Activated T-helper 9 cell treated with anti-CD3 and anti-CD28 coated beads, Interleukin-2, amount 50 U/mL, for 16 hours (primary cell): ENCODE data around the gene TTC13.
"Not testable (repeated sequence)": the region's sequence is repeated elsewhere in the genome, so short reads cannot be mapped to it uniquely, and the experiment has no call there.

Source experiments
- DNase-seq: peaks from one replicate; pipeline ENCODE4 v3.0.0-alpha.2; 2020; ENCODE audit warnings: low read depth

The TTC13 gene

DNA sequence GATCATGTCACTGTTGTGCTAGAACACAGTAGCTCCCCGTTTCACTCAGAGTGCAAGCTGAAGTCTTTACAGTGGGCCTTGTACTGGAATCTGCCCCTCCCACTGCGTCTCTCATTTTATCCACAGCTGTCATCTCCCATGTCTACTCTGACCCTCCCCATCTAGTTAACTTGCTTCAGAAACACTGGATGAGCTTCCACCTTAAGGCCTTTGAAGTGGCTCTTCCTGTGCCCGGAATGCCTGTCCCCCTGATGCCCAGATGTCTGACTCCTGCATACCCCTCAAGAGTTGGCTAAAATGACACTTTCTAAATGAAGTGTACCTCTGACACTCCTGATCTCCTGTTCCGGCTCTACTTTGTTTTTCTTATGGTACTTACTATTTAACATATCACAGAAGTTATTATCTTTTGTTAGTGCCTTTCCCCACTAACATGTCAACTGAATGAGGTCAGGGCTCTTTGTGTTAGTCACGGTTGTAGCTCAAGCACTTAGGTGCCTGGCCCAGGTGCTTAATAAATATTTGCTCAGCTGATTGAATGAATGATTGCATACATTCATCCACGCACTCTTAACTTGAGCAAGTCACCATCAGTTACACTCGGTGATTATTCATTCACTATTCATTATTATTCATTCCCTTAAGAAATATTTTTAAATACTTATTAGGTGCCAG is 13.6 kb upstream of the TTC13 start:
- DNase-seq: no peak

DNA sequence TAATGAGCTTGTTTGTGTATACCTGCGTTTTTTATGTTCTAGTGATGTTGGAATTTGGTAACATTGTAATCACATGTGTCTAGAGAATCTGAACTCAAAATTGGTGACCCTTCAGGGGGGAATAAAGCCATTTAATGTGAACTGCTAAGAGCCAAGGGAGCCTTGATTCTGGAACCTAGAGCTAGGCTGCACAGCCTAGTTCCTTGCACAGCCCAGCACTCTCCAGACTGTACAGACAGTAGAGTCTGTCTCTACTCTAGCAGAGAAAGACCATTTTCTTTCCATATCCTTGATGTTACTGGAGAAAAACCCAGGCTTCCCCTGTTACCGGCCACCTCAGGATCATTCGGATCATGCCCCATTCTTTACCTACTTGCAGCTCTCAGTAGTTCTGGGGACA is 8.8 kb upstream of the TTC13 start:
- no peak for DNase-seq

DNA sequence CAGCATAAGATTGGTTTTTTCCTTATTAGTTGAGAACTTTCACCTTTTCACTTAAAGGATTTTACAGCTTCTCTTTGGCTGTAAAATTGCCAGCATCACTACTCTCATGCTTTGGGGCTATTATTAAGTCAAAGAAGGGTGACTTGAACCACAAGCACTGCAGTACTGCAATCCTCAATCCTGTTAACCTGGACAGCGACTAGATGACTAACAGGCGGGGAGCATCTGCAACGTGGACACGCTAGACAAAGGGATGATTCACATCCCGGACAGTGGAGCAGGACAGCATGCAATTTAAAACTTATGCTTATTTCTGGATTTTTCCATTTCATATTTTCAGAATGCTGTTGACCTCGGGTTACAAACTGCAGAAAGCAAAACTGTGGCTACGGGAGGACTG is 8.3 kb upstream of the TTC13 start:
- no peak for DNase-seq

DNA sequence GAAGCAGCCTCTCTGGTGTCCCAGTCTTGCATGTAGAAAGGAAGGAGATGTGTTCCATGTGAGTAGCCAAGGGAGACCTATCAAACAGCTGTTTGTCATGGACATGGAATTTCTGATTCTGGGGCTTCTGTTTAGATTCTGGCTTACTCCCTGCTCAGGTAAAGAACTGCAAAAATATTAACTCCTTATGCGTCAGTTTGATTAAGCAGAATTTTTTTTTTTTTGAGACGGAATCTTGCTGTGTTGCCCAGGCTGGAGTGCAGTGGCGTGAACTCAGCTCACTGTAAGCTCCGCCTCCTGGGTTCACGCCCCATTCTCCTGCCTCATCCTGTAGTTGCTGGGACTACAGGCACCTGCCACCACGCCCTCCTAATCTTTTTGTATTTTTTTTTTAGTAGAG is 7.0 kb upstream of the TTC13 start:
- DNase-seq: no peak

DNA sequence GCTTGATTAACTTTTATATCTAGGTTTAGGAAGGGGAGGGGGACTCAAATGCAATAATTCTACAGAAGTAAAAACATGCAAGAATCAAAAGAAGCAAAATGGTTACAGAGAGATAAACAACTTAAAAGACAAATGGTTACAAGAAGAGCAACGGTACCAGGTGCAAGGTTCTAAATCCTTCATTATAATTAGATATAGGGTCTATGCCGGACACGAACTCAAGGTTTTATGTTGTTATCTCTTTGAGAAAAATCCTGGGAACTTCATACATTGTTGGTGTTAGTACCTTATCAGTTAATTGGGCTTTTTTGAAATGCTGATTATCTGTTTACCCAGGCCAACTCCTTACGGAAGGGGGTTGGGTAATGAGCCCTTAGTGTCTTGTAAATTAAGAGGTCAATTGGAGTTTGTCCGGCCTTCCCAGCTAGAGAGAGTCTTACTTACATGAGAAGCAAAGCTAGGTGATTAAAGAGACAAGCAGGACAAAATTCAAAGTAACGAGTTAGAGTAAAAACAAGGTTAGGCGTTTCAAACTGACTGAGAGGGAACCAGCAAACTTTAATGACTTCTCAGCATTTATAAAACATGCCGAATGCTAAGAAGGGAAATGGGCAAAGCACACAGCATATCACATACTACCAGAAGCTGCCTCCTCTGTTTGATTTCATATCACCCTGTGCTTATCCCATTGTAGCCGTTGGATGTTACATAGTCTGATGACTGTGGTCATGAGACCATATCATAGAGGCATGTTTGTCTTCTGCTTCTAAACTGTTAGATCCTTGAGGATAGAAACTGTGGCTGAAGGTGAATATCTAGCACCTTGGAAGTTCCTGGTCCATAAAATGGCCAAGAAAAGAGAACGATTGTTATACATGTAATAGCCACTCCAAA is 6.2 kb upstream of the TTC13 start:
- not testable (repeated sequence) for DNase-seq

DNA sequence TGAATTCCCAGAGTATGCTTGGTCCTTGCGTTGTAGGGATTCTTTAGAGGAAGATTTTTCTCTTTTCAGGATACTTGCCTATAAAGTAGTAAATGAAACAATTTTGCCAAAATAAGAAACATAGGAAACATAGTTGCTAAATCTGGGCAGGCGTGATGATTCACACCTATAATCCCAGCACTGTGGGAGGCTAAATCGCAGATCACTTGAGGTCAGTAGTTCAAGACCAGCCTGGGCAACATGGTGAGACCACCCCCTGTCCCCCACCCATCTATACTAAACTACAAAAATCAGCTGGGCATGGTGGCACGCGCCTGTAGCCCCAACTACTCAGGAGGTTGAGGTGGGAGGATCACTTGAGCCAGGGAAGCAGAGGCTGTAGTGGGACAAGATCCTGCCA is 5.2 kb upstream of the TTC13 start:
- no peak for DNase-seq

DNA sequence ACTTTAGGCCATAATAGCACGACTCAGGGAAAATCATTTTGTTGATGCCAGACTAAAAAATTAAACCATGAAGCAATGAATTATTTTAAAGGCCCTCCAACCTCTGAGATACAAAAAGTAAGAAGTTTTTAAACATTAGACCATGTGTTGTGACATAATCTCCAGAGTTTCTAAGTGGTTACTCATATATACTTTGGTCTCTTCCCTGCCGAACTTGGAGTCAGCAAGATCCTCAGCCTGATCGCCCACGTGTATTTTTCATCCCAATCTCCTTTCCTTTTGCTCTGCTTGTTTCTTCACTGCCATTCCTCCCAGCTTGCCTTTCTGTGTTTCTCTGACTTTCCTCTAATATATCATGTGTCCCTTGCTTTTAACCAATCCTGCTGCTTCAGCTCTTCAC is 4.0 kb upstream of the TTC13 start:
- no peak for DNase-seq

DNA sequence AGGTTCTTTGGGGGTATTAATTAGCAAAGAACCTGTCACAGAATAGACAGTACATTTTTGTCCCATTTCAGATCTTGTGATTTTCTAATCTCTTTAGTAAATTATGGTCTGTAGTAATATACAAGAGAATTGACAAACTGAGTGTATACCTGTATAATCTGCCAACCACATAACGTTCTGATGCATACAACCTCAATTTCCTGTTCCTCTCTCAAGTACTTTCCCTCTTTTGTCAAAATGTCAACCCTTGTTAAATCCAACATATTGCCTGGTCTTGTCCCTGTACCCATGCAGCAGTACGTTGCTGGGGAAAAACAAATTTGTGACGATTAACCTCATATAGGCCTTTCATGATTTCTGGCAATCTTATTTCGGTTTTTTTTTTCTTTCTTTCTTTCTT is 1.3 kb upstream of the TTC13 start:
- no peak for DNase-seq

DNA sequence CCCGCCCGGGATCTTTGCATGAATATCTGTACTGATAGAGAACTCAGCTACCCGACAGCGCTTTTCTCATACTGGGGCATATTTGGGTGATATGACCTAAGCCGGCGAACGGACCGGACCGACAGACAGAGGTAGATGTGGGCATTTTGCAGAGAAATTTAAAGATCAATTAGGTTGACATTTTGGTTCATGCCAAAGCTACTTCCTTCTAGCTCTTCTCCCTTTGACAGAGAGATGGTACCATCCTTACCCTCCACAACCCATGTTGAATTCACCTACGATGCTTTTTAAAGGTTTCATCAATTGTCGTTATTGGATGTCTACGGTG is 692 bp upstream of the TTC13 start:
- DNase-seq: no peak

DNA sequence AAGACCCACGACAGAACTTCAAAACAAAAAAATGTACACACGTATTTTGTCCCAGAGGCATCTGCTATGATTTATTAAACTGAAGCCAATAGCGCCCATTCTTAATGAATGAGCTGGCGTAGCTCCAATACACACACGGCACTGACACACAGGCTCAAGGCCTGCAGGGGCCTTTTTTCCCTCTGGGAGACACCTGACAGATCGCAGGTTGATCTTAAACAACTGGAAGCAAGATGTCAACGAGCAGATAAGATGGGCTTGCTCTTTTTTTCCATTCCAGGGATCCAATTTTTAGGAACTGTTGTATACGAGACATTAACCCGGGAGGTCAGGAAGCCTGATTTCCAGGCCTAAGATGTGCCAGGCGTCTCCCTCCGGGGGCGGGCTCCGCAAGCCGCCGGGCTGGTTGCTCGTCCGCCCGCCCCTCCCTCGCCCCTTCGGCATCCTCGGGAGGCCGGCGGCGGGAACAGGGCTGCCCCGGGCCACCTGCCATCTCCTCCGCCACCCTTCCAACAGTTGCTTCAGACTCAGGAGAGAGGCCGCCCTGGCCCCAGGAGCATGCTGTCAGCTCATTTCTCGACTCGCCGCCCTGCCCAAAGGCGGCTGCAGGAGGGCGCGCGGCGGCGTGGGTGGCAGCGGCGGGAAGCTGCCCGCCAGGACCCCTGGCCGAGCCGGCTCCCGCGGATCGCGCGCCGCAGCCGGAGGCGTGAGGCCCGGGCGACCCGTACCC is 735 bp downstream of the TTC13 start:
- DNase-seq: peak; percentile 23

DNA sequence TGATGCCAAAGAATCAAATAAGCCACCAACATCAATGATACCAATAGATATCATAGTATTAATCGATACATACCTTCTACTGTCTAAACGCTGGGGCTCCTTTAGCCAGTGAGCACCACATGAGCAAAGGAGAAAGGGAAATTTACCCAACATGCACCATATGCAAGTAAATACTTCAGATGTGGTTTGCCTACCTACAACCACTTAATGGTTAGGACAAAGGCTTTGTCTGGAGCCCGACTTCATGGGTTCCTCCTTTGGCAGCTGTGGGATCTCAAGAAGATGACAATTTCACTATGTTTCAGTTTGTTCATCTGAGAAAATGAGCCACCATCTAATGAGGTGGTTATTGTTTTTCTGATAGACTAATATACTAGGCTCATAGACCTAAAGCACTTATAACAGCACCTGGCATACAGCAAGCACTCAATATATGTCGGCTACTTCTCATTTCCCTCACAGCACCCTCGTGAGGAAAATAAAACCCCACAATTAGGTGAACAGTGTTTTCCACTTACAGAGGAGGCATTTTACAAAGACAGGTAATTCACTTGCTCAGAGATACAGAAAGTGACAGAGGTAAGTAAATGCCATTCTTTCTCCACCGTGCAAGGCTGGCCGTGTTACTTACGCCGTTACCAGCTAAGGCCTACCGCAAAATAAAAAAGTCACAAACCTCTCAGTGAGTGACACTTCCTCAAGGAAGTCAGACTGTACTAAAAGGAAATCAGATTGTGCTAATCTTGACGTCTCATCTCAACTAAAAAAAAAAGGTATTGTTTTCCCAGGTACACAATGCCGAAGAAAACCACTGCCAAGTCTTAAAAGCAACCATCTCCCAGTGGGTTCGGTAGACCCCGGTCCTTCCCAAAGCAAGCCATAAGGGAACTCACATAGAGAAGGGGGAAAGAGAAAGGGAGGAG is 1.6 kb downstream of the TTC13 start:
- DNase-seq: no peak

DNA sequence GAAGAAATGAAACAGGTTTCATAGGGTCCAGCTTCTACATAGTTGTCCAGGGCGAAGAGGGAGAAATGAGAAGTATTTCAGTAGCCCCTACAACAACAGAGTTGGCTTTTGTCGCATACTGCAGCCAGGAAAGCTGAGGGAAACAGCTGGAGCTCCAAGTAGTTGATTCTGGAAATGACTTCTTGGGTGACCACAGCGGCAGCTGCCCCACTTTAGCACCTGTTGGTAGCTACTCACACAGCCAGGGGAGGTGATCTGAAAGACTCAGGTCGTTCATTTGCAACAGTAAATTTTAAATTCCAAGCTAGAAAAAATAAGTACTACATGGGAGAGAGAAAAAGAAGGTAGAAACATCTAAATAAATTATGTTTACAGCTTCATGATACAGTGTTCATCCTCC is 2.3 kb downstream of the TTC13 start:
- no peak for DNase-seq

DNA sequence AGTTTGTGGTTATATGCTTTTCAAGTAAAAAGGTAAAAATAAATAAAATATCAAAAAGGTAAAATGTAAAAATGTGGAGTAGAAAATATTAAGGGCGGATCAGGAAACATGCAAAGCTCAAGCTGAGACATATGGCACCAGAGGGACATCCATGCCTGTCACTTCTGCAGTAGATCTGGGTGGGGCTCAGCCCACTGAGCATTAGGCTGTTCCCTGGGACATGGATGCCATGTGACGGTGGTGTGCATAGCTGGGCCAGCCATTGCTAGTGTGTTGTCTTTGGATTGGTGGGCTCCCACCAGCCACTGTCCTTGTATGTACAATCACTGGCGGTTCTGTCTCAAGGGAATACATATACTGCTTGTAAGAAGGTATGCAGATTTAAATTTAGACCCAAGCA is 3.0 kb downstream of the TTC13 start:
- DNase-seq: no peak

DNA sequence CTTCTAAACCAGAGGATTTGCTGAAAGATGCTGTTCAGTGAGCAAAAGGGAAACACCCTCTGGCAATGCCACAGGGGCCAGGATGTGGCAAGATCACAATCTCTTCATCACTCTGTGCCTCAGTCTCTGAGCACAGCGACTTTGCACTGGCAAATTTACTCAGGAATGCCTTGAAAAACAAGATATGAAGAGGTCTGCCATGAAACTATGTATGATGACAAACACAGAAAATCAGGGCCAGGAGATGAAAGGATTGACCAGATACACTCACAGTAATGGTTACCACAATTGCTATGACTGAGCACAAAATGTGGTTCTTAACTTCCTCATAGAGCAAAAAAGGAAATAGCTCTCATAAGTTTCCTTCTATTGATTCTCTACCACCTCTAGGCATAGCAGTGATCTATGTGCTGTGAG is 5.8 kb downstream of the TTC13 start:
- DNase-seq: peak; percentile 15

DNA sequence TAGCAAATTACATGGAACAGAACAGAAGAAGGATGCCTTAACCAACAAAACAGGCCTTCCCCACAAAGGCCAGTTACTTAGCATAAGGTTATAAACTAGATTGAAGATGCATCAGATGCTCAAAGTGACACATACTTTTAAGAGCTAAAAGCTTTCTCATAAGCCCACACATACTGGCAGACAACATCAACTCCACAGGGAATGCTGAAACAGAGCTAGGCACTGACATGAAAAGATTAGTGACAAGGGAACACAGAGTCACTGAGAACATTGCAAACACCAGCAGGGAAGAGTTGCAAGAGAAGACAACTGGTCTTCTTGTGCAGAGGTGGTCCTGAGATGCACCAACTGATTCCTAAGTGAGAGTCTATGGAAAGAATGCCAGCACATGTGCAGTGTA is 6.9 kb downstream of the TTC13 start:
- no peak for DNase-seq

DNA sequence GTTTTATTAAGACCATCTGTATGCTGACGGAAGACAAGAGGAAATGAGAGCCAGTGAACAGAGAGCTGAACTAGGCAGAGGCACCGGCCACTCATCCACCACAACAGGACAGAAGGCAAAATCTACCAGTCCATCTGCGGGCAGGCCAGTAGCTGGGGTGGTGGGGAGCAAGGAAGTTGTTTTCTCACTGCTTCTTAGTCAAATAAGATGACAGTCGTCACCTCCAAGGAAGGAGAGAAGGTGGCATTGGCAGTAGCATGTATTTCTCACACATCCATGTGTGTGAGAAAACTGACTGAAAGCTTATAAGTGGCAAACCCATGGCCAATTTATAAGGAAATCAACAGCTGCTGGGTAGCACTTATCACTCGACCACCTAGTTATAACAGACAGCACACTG is 8.2 kb downstream of the TTC13 start:
- DNase-seq: no peak

DNA sequence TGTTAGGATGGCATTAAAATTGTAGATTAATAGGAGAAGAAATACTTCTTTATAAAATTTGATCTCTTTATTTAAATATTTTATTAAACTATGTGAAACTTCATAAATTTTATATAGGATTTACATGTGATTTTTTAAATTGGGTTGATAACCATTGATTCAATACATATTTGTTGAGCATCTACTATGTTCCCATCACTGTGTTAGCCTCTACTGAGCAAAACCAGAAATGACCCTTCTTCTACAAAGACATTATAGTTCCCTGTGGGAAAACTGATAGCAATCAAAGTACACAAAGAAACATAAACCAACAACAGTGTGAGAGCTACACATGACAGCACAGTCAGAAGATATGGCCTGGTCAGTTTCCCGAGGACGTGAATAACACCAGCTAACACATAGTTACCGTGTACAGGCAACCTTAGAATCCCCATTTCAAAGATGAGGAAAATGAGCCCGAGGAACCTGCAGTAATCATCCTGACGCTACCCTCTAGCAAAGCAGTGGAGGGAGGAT is 12.2 kb downstream of the TTC13 start:
- DNase-seq: no peak

DNA sequence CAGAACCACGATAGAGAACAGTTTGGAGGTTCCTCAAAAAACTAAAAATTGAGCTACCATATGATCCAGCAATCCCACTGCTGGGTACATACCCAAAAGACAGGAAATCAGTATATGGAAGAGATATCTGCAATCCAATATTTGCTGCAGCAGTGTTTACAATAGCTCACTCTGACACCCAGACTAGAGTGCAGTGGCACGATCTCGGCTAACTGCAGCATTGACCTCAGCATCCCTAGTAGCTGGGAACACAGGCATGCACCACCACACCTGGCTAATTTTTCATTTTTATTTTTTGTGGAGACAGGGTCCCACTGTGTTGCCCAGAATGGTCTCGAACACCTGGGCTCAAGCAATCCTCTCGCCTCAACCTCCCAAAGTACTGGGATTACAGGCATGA is 13.1 kb downstream of the TTC13 start:
- no peak for DNase-seq

DNA sequence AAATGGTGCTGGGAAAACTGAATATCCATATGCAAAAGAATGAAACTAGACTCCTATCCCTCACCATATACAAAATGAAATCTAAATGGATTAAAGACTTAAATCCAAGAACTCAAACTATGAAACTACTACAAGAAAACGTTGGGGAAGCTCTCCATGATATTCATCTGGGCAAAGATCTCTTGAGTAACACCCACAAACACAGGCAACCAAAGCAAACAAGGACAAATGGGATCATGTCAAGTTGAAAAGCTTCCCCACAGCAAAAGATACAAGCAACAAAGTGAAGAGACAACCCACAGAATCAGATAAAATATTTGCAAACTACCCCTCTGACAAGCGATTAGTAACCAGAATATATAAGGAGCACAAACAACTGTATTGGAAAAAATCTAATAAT is 13.8 kb downstream of the TTC13 start:
- no peak for DNase-seq

DNA sequence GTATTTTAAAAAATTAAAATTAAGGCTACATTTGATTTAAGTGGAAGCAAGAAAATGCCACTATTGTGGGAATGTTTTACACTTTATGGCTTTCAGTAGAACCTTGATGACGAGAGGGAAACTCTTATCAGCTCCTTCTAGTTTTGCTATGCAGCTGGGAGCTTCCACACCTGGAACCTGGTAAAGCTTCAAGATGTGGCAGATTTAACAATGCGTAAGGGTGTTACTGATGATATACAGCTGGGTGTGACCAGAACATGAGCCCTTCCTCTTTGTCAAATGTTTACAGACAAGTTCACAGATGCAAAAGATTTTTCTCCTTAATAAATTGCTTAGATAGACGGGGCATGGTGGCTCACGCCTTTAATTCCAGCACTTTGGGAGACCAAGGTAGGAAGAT is 20.3 kb downstream of the TTC13 start:
- no peak for DNase-seq

DNA sequence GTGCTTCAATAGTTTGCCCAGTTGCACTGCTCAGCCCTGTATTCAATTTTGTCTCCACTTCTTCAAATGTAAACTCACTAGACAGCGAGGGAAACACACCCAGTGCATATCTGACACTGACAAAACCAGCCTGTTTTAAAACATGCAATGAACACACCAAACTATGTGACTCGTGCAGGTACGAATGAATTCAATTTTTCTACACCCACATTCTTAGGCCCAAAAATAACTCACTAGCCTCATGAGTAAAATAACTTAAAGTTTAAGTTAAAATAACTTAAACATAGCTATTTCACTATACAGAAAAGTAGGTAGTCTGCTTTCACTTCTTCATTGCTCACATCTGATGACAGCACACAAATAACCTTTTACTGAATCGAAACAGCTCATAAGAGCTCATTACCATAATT is 21.1 kb downstream of the TTC13 start:
- DNase-seq: no peak

DNA sequence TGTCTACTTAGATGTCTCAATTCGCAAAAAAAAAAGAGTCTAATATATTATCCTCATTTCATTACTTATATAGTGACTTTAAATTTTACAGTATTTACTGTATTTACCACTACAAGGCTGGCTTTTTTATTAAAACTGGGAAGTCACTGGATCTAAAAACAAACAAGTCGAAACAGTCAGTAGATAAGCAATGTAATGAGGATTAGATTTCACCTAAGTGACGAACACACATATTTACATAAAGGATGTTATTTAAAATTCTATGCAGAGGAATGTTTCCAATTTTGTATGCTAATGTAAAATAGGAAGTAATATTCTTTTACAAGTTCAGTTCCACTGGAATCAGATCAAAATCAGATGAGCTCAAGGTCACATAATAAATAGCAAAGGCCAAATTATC is 28.3 kb downstream of the TTC13 start:
- no peak for DNase-seq
